ENCODE data around the gene PLSCR3.
"Not testable (repeated sequence)": the region's sequence is repeated elsewhere in the genome, so short reads cannot be mapped to it uniquely, and the experiment has no call there.

DNA sequence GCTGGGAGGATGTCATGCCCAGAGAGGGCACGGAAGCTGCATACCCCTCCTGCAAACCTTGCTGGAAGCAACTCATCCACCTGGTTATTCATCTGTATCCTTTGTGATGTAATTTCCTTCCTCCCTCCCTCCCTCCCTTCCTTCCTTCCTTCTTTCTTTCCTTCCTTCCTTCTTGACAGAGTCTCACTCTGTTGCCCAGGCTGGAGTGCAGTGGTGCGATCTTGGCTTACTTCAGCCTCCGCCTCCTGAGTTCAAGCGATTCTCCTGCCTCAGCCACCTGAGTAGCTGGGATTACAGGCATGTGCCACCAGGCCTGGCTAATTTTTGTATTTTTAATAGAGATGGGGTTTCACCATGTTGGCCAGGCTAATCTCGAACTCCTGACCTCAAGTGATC, 25.7 kb downstream of the PLSCR3 start:
- TF ChIP-seq ZFP3 (CRISPR knock-in tag; IDR thresholded peaks at IDR 0.05); PPARA (CRISPR knock-in tag; IDR thresholded peaks at IDR 0.05; ENCODE audit: borderline replicate concordance); ESRRG (CRISPR knock-in tag; IDR thresholded peaks at IDR 0.05); CSRNP3 (CRISPR knock-in tag; IDR thresholded peaks at IDR 0.05); ISL1 (CRISPR knock-in tag; IDR thresholded peaks at IDR 0.05); ZNF565 (CRISPR knock-in tag; conservative IDR thresholded peaks at IDR 0.05; ENCODE audit: low read depth); TOX (CRISPR knock-in tag; IDR thresholded peaks at IDR 0.05; ENCODE audit: borderline replicate concordance): not testable (repeated sequence)
- TF ChIP-seq, protein P1, sequence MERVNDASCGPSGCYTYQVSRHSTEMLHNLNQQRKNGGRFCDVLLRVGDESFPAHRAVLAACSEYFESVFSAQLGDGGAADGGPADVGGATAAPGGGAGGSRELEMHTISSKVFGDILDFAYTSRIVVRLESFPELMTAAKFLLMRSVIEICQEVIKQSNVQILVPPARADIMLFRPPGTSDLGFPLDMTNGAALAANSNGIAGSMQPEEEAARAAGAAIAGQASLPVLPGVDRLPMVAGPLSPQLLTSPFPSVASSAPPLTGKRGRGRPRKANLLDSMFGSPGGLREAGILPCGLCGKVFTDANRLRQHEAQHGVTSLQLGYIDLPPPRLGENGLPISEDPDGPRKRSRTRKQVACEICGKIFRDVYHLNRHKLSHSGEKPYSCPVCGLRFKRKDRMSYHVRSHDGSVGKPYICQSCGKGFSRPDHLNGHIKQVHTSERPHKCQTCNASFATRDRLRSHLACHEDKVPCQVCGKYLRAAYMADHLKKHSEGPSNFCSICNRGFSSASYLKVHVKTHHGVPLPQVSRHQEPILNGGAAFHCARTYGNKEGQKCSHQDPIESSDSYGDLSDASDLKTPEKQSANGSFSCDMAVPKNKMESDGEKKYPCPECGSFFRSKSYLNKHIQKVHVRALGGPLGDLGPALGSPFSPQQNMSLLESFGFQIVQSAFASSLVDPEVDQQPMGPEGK (CRISPR knock-in tag; IDR thresholded peaks at IDR 0.05; ENCODE audit: borderline replicate concordance), result not testable (repeated sequence)
